CD4-positive, alpha-beta T cell treated with Interleukin-12 subunit alpha and Interleukin-12 subunit beta, for 1 hour (primary cell): ENCODE results near the gene SH3PXD2B.
A peak's percentile ranks its signal among the peaks of the same experiment; 100 is the strongest.

Experiments
- DNase-seq: peaks from one replicate; pipeline ENCODE4 v3.0.0-alpha.2; 2020

SH3PXD2B gene

GRCh38 chr5:172454358-172455086 lies at the start of gene SH3PXD2B:
Gene SH3PXD2B, minus strand, starts transcription at chr5:172454525. Its CDS starts 173 bp downstream, at chr5:172454352.
- peak; percentile 43 for DNase-seq

DNA sequence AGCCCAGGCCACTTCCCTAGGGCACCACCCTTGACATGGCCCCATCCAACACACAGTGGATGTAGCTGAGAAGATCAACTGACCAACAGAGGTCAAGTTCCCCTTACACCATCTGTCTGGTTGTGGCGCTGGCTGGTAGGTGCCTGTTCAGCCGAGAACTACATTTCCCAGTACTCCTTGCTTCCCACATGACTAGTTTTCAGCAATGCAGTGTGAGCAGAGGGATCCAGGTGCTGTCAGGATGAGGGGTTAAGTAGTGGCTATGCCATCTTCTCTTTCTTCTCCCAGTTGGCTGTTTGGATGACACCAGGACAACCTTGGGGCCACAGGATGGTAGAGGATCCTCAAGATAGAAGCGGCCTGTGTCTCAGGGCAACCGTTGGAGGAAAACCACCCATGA lies 48.6 kb upstream of the SH3PXD2B start:
- no peak for DNase-seq

GRCh38 chr5:172502410-172502809 lies 48.1 kb upstream of the SH3PXD2B start:
- no peak for DNase-seq

GRCh38 chr5:172501708-172502320 lies 47.5 kb upstream of the SH3PXD2B start:
- DNase-seq, result no peak

GRCh38 chr5:172499287-172499686 lies 45.0 kb upstream of the SH3PXD2B start:
- DNase-seq, result no peak

DNA sequence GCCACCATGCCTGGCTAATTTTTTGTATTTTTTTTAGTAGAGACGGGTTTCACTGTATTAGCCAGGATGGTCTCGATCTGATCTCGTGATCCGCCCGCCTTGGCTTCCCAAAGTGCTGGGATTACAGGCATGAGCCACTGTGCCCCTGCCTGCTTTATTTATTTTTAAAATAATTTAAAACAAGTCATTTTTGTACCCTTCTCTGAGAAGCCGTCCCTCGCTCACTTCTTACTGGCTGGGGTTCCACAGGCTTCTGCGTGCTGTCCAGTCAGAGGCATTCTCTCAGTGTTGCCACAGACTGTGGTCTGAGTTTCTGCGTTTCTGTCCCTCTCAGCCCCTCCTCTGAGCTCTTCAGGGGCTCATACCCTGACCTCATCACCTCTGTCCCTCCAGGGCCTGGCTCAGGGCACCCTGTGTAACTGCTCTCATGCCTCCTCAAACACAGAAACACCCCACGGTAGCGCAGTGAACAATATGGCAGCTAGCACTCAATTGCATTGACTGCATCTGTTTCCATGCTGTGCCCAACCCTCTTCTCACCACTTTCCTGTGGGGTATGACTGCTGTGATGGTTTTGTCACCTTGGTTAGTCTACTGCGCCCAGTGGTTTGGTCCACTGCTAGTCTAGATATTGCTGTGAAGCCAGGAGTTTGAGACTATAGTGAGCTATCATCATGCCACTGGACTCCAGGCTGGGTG lies 44.3 kb upstream of the SH3PXD2B start:
- no peak for DNase-seq

- DNase-seq, result no peak
Measured at GRCh38 chr5:172497591-172498255, 43.4 kb upstream of the SH3PXD2B start.

DNA sequence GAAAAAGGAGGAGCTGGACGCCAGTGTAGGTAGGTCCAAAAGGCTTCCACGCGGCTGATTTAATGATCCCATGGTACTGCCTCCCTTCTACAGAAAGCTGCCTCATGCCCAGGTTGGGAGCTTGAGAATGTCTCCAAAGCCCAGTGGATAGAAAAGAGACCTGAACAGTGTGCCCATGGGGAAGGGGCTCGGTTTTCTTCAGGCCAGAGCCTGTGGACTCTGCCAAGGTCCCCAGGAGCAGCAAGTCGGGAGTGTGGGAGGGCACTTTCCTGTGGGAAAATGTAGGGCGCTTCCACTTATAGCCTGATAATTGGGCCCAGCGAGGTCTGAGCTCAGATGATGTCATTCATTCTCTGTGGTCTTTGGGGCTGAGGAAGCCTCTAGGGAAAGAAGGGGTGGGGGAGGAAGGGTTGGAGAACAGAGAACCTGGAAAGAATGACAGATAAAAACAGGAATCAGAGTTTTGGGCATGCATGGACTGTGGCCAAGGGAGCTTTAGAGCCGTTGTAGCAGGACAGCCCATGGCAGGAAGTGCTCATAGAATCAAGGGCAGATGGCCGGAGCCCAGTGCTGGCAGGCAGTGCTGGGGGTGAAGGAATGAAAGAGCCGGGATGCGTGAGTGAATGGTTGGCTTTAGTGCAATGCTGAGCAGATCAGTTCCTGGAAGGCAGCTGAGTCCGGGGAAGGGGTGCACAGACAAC lies 42.5 kb upstream of the SH3PXD2B start:
- DNase-seq, result no peak

GRCh38 chr5:172494630-172495505 lies 40.5 kb upstream of the SH3PXD2B start:
- DNase-seq, result no peak

DNA sequence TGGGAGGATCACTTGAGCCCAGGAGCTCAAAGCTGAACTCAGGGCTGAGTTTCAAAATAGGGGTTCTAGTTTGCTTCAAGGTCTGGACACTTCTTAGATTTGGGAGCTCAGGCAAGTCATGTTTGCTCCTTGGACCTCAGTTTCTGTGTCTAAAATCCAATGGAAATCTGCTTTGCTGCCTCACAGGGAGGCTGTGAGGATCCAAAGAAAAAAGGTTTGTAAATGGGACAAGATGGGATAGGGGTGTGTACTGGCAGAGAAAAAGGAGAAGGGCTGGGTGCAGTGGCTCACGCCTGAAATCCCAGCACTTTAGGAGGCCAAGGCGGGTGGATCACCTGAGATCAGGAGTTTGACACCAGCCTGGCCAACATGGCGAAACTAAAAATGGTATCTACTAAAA lies 39.6 kb upstream of the SH3PXD2B start:
- DNase-seq, result no peak

- DNase-seq, result no peak
Measured at GRCh38 chr5:172493461-172493860, 39.1 kb upstream of the SH3PXD2B start.

- DNase-seq, result no peak
Measured at GRCh38 chr5:172493002-172493401, 38.7 kb upstream of the SH3PXD2B start.

GRCh38 chr5:172492097-172492840 lies 37.9 kb upstream of the SH3PXD2B start:
- no peak for DNase-seq

DNA sequence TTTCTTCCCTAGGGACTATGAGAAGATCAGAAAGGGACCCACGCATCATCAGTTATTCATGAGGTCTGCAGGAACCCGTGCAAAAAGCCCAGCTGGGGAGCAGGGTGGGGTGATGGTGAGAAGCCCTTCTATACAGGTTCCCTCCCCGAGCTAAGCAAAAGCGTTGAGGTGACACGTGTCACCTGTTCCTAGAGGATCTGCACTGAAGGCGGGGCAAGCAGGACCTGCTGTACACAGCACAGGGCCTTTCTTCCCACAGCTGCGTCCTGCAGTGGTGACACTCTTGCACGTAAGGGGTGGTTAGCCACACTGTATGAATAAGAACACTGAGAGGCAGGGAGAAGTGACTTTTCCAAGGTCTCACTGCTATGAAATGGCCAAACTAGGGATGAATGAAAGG lies 37.2 kb upstream of the SH3PXD2B start:
- no peak for DNase-seq

DNA sequence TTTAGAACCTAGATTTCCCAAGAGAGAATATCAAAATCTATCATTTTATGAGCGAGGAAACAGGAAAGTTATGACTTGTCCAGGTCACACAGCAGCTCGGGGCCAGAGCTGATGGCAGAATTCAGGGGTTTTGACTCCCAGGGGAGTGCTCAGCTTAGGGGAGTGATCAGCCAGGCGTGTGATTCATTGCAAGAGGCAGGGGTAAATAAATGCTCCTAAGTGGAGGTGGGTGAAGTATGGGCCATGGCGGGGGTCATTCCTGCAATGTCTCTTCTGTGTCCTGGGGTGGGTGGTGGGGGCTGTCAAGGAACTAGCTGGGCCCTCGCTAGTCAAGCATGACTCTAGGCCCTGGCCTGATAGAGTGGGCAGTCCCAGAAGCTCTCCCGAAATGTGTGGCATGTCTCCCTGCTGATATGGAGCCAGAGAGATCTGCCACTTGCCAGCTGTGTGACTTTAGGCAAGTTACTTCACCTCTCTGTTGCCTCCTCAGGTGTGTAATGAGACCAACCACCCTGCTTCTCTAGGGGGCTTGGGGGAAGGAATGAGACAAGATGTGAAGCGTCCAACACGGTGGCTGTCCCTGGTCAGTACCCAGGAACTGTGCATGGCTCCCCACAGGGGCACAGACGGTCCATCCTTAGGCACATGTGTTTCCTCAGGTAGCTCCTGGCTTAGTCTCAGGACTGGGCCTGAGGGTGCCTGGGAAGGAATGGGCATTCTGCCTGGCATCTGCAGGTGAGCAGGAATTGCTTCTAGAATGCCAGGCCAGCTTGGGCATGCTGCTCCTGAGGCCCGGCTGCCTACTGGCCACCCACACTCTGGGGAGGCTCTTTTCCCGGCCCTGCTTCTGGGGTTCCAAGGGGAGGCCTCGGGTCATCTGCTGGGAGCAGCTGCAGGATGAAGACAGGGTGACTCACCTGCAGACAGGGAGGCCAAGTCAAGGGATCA lies 36.5 kb upstream of the SH3PXD2B start:
- no peak for DNase-seq

DNA sequence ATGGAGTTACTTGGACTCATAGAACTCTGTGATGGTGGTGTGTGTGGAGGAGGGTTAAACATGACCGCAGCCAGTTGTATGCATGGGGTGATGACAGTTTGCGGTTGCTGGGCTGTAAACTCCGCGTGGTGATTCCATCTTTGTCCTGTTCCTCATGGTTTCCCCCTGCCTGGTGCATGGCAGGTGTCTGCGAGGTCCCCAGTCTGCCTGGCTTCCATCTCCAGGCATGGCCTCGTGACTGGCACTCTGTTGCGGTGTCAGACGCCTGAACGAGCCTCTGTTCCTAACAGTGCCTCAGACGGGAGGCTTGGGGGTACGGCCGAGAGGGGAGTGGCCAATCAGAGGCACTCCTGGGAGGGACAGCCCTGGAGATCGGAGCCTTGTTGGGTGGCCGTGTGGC lies 33.9 kb upstream of the SH3PXD2B start:
- no peak for DNase-seq

DNA sequence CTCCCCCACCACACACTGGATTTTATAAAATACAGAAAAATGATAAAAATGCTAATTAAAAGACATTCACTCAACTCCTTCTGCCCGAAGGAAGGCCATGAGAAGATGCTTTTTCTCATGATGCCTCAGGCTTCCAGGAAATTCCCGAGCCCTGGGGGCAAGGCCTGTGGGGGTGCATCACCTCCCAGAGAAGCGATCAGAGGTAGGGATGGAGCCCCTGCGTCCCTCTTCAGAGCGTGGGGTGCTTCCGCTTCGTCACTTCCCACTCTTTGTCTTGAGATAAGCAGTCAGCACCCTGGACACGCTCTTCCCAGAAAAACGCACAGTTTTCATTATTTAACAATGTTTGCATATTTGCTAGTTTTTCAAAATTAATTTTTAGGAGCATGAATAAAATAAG lies 33.3 kb upstream of the SH3PXD2B start:
- no peak for DNase-seq

- no peak for DNase-seq
Measured at GRCh38 chr5:172486912-172487311, 32.6 kb upstream of the SH3PXD2B start.

DNA sequence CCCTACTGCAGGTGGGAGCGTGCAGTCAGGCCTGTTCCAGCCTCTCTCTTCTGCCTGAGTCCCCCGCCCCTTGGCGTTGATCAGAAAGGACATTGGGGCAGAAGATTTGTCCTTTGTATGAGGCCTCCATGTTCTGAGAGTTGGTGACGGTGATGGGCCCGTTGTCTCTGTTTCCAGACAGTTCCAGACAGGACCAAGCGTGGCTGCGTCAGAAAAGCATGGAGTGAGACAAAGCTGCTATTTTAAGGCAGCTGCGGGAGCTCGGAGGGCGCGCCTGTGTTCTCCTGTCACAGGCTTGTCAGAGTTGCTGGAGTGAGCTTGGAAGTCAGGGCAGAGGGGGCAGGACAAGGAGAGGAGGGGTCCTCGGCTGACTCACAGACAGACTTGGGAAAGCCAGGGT lies 32.1 kb upstream of the SH3PXD2B start:
- no peak for DNase-seq
